ENCODE data around the gene MRPL36. TPM values are rescaled to one million over a fixed set of nuclear protein-coding genes. Genes with fewer than 3 reads are reported as not detected.
A peak's percentile ranks its signal among the peaks of the same experiment; 100 is the strongest.

The MRPL36 gene
- total and polyA plus RNA-seq, 9 of the 15 experiments (the other 6 are each of a cell fraction or from before 2014, with no cell fraction given): 78.3 to 557 (median 124) TPM

DNA sequence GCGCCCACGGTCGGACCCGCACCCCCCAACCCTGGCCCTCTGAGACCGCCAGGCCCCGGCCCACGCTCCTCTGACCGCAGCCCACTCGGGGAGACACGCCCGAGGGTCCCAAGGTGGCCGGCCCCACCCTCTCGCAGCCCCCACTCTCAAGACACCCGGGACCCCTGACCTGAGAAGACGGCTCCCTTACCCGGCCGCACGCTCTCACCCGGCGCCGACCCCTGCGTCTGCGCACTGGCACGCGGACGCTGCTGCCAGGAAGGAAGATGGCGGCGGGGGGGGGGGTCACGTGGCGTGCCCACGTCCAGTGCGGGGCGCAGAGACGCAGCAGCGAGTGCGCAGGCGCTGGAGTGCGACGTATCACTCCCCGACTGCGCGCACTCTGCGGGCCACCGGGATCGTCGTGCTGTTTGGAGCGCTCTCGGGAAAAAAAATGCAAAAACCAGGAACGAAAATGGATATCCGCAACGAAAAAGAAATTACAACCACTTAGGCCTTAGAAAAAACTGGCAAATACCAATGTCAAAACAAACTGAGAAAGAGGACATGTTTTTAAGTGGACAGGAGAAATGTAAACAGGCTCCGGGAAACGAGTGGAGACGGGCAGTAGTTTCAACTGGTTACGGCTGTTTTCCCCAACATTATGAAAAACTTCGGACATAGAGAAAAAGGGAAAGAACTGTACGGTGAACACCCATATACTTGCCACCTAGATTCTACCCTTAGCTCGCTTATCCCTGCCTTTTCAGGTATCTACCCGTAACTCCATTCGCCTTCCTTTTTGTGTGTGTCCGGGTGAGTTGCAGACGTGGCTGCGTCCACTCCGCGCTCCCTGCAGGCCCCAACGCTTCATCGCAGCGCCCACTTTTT, at the start of gene MRPL36 (continued):
- TF ChIP-seq, protein P1, sequence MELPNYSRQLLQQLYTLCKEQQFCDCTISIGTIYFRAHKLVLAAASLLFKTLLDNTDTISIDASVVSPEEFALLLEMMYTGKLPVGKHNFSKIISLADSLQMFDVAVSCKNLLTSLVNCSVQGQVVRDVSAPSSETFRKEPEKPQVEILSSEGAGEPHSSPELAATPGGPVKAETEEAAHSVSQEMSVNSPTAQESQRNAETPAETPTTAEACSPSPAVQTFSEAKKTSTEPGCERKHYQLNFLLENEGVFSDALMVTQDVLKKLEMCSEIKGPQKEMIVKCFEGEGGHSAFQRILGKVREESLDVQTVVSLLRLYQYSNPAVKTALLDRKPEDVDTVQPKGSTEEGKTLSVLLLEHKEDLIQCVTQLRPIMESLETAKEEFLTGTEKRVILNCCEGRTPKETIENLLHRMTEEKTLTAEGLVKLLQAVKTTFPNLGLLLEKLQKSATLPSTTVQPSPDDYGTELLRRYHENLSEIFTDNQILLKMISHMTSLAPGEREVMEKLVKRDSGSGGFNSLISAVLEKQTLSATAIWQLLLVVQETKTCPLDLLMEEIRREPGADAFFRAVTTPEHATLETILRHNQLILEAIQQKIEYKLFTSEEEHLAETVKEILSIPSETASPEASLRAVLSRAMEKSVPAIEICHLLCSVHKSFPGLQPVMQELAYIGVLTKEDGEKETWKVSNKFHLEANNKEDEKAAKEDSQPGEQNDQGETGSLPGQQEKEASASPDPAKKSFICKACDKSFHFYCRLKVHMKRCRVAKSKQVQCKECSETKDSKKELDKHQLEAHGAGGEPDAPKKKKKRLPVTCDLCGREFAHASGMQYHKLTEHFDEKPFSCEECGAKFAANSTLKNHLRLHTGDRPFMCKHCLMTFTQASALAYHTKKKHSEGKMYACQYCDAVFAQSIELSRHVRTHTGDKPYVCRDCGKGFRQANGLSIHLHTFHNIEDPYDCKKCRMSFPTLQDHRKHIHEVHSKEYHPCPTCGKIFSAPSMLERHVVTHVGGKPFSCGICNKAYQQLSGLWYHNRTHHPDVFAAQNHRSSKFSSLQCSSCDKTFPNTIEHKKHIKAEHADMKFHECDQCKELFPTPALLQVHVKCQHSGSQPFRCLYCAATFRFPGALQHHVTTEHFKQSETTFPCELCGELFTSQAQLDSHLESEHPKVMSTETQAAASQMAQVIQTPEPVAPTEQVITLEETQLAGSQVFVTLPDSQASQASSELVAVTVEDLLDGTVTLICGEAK (IDR thresholded peaks at IDR 0.05): no peak; the same call in 1 of the 2 replicates
- TF ChIP-seq, protein P1 (CRISPR knock-in tag; IDR thresholded peaks at IDR 0.05): 0 out of 2 replicates have a peak, but pooled peaks have one; percentile 18
- TF ChIP-seq C11orf30 (IDR thresholded peaks at IDR 0.05; ENCODE audit: low read depth) (peak; percentile 78), EP300 (IDR thresholded peaks at IDR 0.05; ENCODE audit: low read length) (peak; percentile 28; the same call in 1 of the 2 replicates), MCM7 (IDR thresholded peaks at IDR 0.05) (no peak), ZNF263 (CRISPR knock-in tag; IDR thresholded peaks at IDR 0.05; ENCODE audit: borderline replicate concordance) (peak; percentile 54; the same call in 1 of the 2 replicates), BHLHE40 (IDR thresholded peaks at IDR 0.05; ENCODE audit: low read length) (peak; percentile 79), E2F3 (CRISPR knock-in tag; IDR thresholded peaks at IDR 0.05) (no peak), TAF9B (IDR thresholded peaks at IDR 0.05; ENCODE audit: partially characterized antibody) (peak; percentile 76), MCM2 (IDR thresholded peaks at IDR 0.05; ENCODE audit: low read depth) (no peak)
- TF ChIP-seq, protein P2, sequence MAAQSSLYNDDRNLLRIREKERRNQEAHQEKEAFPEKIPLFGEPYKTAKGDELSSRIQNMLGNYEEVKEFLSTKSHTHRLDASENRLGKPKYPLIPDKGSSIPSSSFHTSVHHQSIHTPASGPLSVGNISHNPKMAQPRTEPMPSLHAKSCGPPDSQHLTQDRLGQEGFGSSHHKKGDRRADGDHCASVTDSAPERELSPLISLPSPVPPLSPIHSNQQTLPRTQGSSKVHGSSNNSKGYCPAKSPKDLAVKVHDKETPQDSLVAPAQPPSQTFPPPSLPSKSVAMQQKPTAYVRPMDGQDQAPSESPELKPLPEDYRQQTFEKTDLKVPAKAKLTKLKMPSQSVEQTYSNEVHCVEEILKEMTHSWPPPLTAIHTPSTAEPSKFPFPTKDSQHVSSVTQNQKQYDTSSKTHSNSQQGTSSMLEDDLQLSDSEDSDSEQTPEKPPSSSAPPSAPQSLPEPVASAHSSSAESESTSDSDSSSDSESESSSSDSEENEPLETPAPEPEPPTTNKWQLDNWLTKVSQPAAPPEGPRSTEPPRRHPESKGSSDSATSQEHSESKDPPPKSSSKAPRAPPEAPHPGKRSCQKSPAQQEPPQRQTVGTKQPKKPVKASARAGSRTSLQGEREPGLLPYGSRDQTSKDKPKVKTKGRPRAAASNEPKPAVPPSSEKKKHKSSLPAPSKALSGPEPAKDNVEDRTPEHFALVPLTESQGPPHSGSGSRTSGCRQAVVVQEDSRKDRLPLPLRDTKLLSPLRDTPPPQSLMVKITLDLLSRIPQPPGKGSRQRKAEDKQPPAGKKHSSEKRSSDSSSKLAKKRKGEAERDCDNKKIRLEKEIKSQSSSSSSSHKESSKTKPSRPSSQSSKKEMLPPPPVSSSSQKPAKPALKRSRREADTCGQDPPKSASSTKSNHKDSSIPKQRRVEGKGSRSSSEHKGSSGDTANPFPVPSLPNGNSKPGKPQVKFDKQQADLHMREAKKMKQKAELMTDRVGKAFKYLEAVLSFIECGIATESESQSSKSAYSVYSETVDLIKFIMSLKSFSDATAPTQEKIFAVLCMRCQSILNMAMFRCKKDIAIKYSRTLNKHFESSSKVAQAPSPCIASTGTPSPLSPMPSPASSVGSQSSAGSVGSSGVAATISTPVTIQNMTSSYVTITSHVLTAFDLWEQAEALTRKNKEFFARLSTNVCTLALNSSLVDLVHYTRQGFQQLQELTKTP (IDR thresholded peaks at IDR 0.05; ENCODE audit: low read depth in 1 of 2, partially characterized antibody in 2 of 2): peak in 1 of 2 experiments; percentile 77
- TF ChIP-seq, protein P3, sequence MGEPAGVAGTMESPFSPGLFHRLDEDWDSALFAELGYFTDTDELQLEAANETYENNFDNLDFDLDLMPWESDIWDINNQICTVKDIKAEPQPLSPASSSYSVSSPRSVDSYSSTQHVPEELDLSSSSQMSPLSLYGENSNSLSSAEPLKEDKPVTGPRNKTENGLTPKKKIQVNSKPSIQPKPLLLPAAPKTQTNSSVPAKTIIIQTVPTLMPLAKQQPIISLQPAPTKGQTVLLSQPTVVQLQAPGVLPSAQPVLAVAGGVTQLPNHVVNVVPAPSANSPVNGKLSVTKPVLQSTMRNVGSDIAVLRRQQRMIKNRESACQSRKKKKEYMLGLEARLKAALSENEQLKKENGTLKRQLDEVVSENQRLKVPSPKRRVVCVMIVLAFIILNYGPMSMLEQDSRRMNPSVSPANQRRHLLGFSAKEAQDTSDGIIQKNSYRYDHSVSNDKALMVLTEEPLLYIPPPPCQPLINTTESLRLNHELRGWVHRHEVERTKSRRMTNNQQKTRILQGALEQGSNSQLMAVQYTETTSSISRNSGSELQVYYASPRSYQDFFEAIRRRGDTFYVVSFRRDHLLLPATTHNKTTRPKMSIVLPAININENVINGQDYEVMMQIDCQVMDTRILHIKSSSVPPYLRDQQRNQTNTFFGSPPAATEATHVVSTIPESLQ (CRISPR knock-in tag; IDR thresholded peaks at IDR 0.05): 0 out of 2 replicates have a peak, but pooled peaks have one; percentile 58

Measured in K562 (cell line).